IMR-90 (cell line): ENCODE measurements around the gene CLP1. TPM values are rescaled to one million over a fixed set of nuclear protein-coding genes. Genes with fewer than 3 reads are reported as not detected.

Source experiments
- ATAC-seq: fragments of 200-7000 bp; cut with Tn5 transposase; 2 replicates; pipeline ENCODE4 v1.9.1; 2020; ENCODE audit warnings: low read depth, mild to moderate bottlenecking, moderate library complexity
- BruUV-seq: library from RNA; stranded (reverse); fragments of 400-500 nt; replicated peaks from 2 replicates; lab custom pipeline; 2021; lab: Mats Ljungman, UMichigan
- CTCF ChIA-PET: fragments of 300-600 bp; formaldehyde crosslinking; extraction: SDS; loops from one replicate; lab custom pipeline; 2021; ENCODE audit warnings: antibody characterized with exemption; lab: Yijun Ruan, JAX
- POLR2A ChIA-PET: fragments of 300-600 bp; sonication (Branson Sonifier 250); formaldehyde crosslinking; loops from one replicate; lab custom pipeline; 2022; ENCODE audit warnings: antibody characterized with exemption; ENCODE audit not compliant: unreplicated experiment; lab: Charles Lee
- DNase-seq: peaks from one replicate; pipeline ENCODE4 v3.0.0; 2013
- H2AFZ ChIP-seq: replicated peaks from 2 replicates; pipeline ENCODE3; 2013; ENCODE audit warnings: low read length, mild to moderate bottlenecking; ENCODE audit not compliant: poor library complexity
- H2AK5ac ChIP-seq: 2 replicates; pipeline ENCODE4 v1.6.1; 2013; ENCODE audit warnings: low read depth, low read length, inconsistent platforms
- H2AK9ac ChIP-seq: replicated peaks from 2 replicates; pipeline ENCODE3; 2013; ENCODE audit warnings: mild to moderate bottlenecking, low read depth, low read length, moderate library complexity; ENCODE audit not compliant: poor library complexity
- H2BK120ac ChIP-seq: 2 replicates; pipeline ENCODE4 v1.6.1; 2013; ENCODE audit warnings: low read depth, low read length, inconsistent platforms
- H2BK15ac ChIP-seq: 3 replicates; pipeline ENCODE4 v1.6.1; 2013; ENCODE audit warnings: low read depth, low read length, inconsistent platforms
- H2BK20ac ChIP-seq: 2 replicates; pipeline ENCODE4 v1.6.1; 2013; ENCODE audit warnings: low read depth, mild to moderate bottlenecking, inconsistent platforms, low read length, moderate library complexity
- H2BK5ac ChIP-seq: 2 replicates; pipeline ENCODE4 v1.6.1; 2013; ENCODE audit warnings: mild to moderate bottlenecking, low read depth, low read length, inconsistent platforms; ENCODE audit not compliant: poor library complexity, severe bottlenecking
- H3K14ac ChIP-seq: replicated peaks from 2 replicates; pipeline ENCODE4 v1.6.1; 2013; ENCODE audit warnings: low read depth, low read length, inconsistent platforms
- H3K18ac ChIP-seq: 2 replicates; pipeline ENCODE4 v1.6.1; 2013; ENCODE audit warnings: low read depth, low read length, control low read depth
- H3K23ac ChIP-seq: 2 replicates; pipeline ENCODE4 v1.6.1; 2013; ENCODE audit warnings: low read depth, low read length, inconsistent platforms
- H3K27ac ChIP-seq: 2 replicates; pipeline ENCODE4 v1.5.1; 2013; ENCODE audit warnings: mild to moderate bottlenecking, control low read depth, low read length; ENCODE audit not compliant: insufficient read depth
- H3K27me3 ChIP-seq: 2 replicates; pipeline ENCODE4 v1.6.1; 2013; ENCODE audit warnings: low read length; ENCODE audit not compliant: control insufficient read depth, insufficient read depth
- H3K36me3 ChIP-seq: 2 replicates; pipeline ENCODE4 v1.6.1; 2013; ENCODE audit warnings: low read length, mixed read lengths; ENCODE audit not compliant: control insufficient read depth, insufficient read depth
- H3K4ac ChIP-seq: 2 replicates; pipeline ENCODE4 v1.6.1; 2013; ENCODE audit warnings: low read depth, low read length, inconsistent platforms
- H3K4me1 ChIP-seq: 2 replicates; pipeline ENCODE4 v1.6.1; 2013; ENCODE audit warnings: low read length, mixed read lengths; ENCODE audit not compliant: control insufficient read depth, insufficient read depth
- H3K4me2 ChIP-seq: 2 replicates; pipeline ENCODE4 v1.6.1; 2013; ENCODE audit warnings: low read depth, mild to moderate bottlenecking, control low read depth, low read length, moderate library complexity
- H3K4me3 ChIP-seq: 2 replicates; pipeline ENCODE4 v1.5.1; 2013; ENCODE audit warnings: low read depth, mild to moderate bottlenecking, control low read depth, low read length, moderate library complexity; ENCODE audit not compliant: insufficient read depth
- H3K56ac ChIP-seq: 2 replicates; pipeline ENCODE4 v1.6.1; 2013; ENCODE audit warnings: low read length, inconsistent platforms; ENCODE audit not compliant: insufficient read depth; ENCODE audit errors: extremely low read depth
- H3K79me1 ChIP-seq, 2 experiments: 2 replicates each; pipeline ENCODE4 v1.6.1; 2013; ENCODE audit warnings: low read length in 2 of 2, inconsistent platforms in 1 of 2, low read depth in 1 of 2
- H3K9ac ChIP-seq: 2 replicates; pipeline ENCODE4 v1.6.1; 2013; ENCODE audit warnings: low read depth, low read length, control low read depth
- H3K9me1 ChIP-seq: 2 replicates; pipeline ENCODE4 v1.6.1; 2013; ENCODE audit warnings: low read length, inconsistent platforms; ENCODE audit not compliant: insufficient read depth
- H3K9me3 ChIP-seq: 2 replicates; pipeline ENCODE4 v1.6.1; 2013; ENCODE audit warnings: low read length; ENCODE audit not compliant: control insufficient read depth, insufficient read depth
- H4K20me1 ChIP-seq: 2 replicates; pipeline ENCODE4 v1.6.1; 2013; ENCODE audit warnings: low read length, inconsistent platforms; ENCODE audit not compliant: insufficient read depth
- H4K5ac ChIP-seq: 2 replicates; pipeline ENCODE4 v1.6.1; 2013; ENCODE audit warnings: mild to moderate bottlenecking, low read depth, low read length, control low read depth
- H4K8ac ChIP-seq, 2 experiments: 2 replicates each; pipeline ENCODE4 v1.6.1; 2013; ENCODE audit warnings: low read depth in 2 of 2, low read length in 2 of 2, control low read depth in 1 of 2, inconsistent platforms in 1 of 2
- H4K91ac ChIP-seq: 2 replicates; pipeline ENCODE4 v1.6.1; 2013; ENCODE audit warnings: low read depth, low read length, inconsistent platforms; ENCODE audit not compliant: insufficient read depth
- BHLHE40 ChIP-seq: fragments of 150-350 bp; IDR thresholded peaks from 2 replicates; pipeline ENCODE4 v1.6.1; 2016; ENCODE audit warnings: mild to moderate bottlenecking, low read depth, low read length
- CEBPB ChIP-seq: IDR thresholded peaks from 2 replicates; pipeline ENCODE4 v1.6.1; 2012; ENCODE audit warnings: low read depth, low read length, improper control_type of control experiment
- CHD1 ChIP-seq: IDR thresholded peaks from 2 replicates; pipeline ENCODE4 v1.6.1; 2012; ENCODE audit warnings: low read depth, low read length, improper control_type of control experiment
- CTCF ChIP-seq: conservative IDR thresholded peaks from 2 replicates; pipeline ENCODE4 v1.5.1; 2012; ENCODE audit warnings: mild to moderate bottlenecking, low read depth, low read length, improper control_type of control experiment
- ELK1 ChIP-seq: fragments of 150-350 bp; IDR thresholded peaks from 2 replicates; pipeline ENCODE4 v1.6.1; 2016; ENCODE audit warnings: low read depth, mild to moderate bottlenecking, low read length, moderate library complexity, borderline replicate concordance
- FOS ChIP-seq: fragments of 150-350 bp; IDR thresholded peaks from 2 replicates; pipeline ENCODE4 v1.6.1; 2016; ENCODE audit warnings: low read depth, low read length
- MAFK ChIP-seq: IDR thresholded peaks from 2 replicates; pipeline ENCODE4 v1.6.1; 2012; ENCODE audit warnings: low read depth, low read length, improper control_type of control experiment
- MAZ ChIP-seq: IDR thresholded peaks from 2 replicates; pipeline ENCODE4 v1.6.1; 2012; ENCODE audit warnings: low read depth, mild to moderate bottlenecking, low read length, improper control_type of control experiment, moderate library complexity, borderline replicate concordance
- MXI1 ChIP-seq: IDR thresholded peaks from 2 replicates; pipeline ENCODE4 v1.6.1; 2012; ENCODE audit warnings: low read depth, mild to moderate bottlenecking, low read length, moderate library complexity, borderline replicate concordance
- NFE2L2 ChIP-seq: fragments of 150-350 bp; IDR thresholded peaks from 2 replicates; pipeline ENCODE4 v1.6.1; 2016; ENCODE audit warnings: low read depth, mild to moderate bottlenecking, low read length
- POLR2A ChIP-seq: IDR thresholded peaks from 2 replicates; pipeline ENCODE4 v1.6.1; 2012; ENCODE audit warnings: mild to moderate bottlenecking, low read depth, low read length
- RAD21 ChIP-seq: IDR thresholded peaks from 2 replicates; pipeline ENCODE4 v1.6.1; 2012; ENCODE audit warnings: low read length, improper control_type of control experiment
- RCOR1 ChIP-seq: IDR thresholded peaks from 2 replicates; pipeline ENCODE4 v1.6.1; 2012; ENCODE audit warnings: mild to moderate bottlenecking, low read length, improper control_type of control experiment; ENCODE audit not compliant: insufficient replicate concordance
- RFX5 ChIP-seq: IDR thresholded peaks from 2 replicates; pipeline ENCODE4 v1.8.0; 2012; ENCODE audit warnings: low read depth, mild to moderate bottlenecking, low read length, moderate library complexity
- SMC3 ChIP-seq: fragments of 150-350 bp; IDR thresholded peaks from 2 replicates; pipeline ENCODE4 v1.6.1; 2016; ENCODE audit warnings: low read depth, mild to moderate bottlenecking, antibody characterized with exemption, low read length, moderate library complexity
- WGBS, 2 experiments: methylation state at CpG; one replicate each; pipeline versions ENCODE4 v1.1.5 to v1.1.7; 2013; ENCODE audit warnings: missing lambda C conversion rate in 2 of 2; ENCODE audit not compliant: insufficient read length in 1 of 2; ENCODE audit errors: extremely low coverage in 2 of 2; 5-methylcytosine and 5-hydroxymethylcytosine counted together
- dilution Hi-C: fragments of 300-500 bp; cut with HindIII; formaldehyde crosslinking; loops from one replicate; pipeline ENCODE4 v1.14.3; 2018; ENCODE audit warnings: low sequenced_read_pairs; ENCODE audit not compliant: unreplicated experiment
- in situ Hi-C: fragments of 300-500 bp; cut with MboI; formaldehyde crosslinking; loops from 3 replicates; pipeline ENCODE4 v1.14.3; 2019; ENCODE audit warnings: low sequenced_read_pairs, inconsistent platforms, mixed read lengths
- intact Hi-C: fragments of 100-400 bp; cut with micrococcal nuclease; formaldehyde crosslinking; loops from 2 replicates; pipeline ENCODE4 v1.10.0; 2022
- polyA plus RNA-seq, 3 experiments: library from polyadenylated mRNA; depleted of rRNA; stranded (reverse); fragments of >200 nt; gene quantifications; 2 replicates each; pipeline ENCODE4 v1.2.3, GENCODE V29; 2012; ENCODE audit warnings: low replicate concordance in 1 of 3
- total RNA-seq: library from RNA; depleted of rRNA; stranded (reverse); fragments of >200 nt; gene quantifications from 2 replicates; pipeline ENCODE4 v1.2.3, GENCODE V29; 2012
- TF ChIP-seq, protein P1 (sequence below): fragments of 150-350 bp; IDR thresholded peaks from 2 replicates; pipeline ENCODE4 v1.6.1; 2017; ENCODE audit warnings: mild to moderate bottlenecking, antibody characterized with exemption, low read length, low read depth

CLP1 gene
- total and polyA plus RNA-seq, 2 of the 4 experiments (the other 2 are of a cell fraction): 16.5 to 24.0 TPM

- intact Hi-C loops: no loop called here
- Histone ChIP-seq H3K18ac (no peak overlapping the region), H3K4me2 (no peak overlapping the region), H3K9me1 (no peaks in the 10 kb centered on the region), H4K20me1 (no peaks in the 10 kb centered on the region; the same call in 1 of the 2 replicates), H3K23ac (no peak overlapping the region), H3K9me3 (no peaks in the 10 kb centered on the region), H2BK120ac (no peak overlapping the region), H3K9ac (no peak overlapping the region), H3K36me3 (peaks cover 17% of the 10 kb centered on the region), H2AK9ac (no peak overlapping the region), H2AK5ac (no peak overlapping the region), H2BK5ac (no peak overlapping the region), H3K56ac (no peak overlapping the region), H4K5ac (no peak overlapping the region), H3K4me3 (no peak overlapping the region), H4K8ac (no peak overlapping the region), H4K91ac (no peak overlapping the region), H3K27me3 (no peaks in the 10 kb centered on the region), H2AFZ (no peak overlapping the region), H3K79me1 (peaks cover 6 to 18% of the 10 kb centered on the region in 2 experiments), H3K4ac (no peak overlapping the region), H3K14ac (no peak overlapping the region), H3K27ac (no peak overlapping the region), H2BK20ac (no peak overlapping the region), H3K4me1 (peaks cover 2% of the 10 kb centered on the region; the same call in 1 of the 2 replicates), H2BK15ac (no peak overlapping the region)
- ATAC-seq (no peak), DNase-seq (no peak)
- ChIA-PET CTCF (no interaction called here), POLR2A (no interaction called here)
- no TSS peak for BruUV-seq
- TF ChIP-seq RCOR1: no peak
- TF ChIP-seq ELK1: no peak
- no peak for TF ChIP-seq CEBPB
- TF ChIP-seq CHD1: no peak
- no peak for TF ChIP-seq RFX5
- TF ChIP-seq POLR2A: no peak
- TF ChIP-seq BHLHE40: no peak
- TF ChIP-seq NFE2L2: no peak
- no peak for TF ChIP-seq MAFK
- TF ChIP-seq MAZ: no peak
- TF ChIP-seq MXI1: no peak
- TF ChIP-seq FOS: no peak
- TF ChIP-seq RAD21: no peak
- no peak for TF ChIP-seq CTCF
- TF ChIP-seq, protein P1, sequence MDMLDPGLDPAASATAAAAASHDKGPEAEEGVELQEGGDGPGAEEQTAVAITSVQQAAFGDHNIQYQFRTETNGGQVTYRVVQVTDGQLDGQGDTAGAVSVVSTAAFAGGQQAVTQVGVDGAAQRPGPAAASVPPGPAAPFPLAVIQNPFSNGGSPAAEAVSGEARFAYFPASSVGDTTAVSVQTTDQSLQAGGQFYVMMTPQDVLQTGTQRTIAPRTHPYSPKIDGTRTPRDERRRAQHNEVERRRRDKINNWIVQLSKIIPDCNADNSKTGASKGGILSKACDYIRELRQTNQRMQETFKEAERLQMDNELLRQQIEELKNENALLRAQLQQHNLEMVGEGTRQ: no peak
- no peak for TF ChIP-seq SMC3
- in situ Hi-C loops: no loop called here
- 91% methylated on average over 7 of the region's 9 CpGs; no CpG with 5 or more reads in 1 of the 2 experiments for WGBS, 2 experiments
- dilution Hi-C loops: no loop called here
Measured at GRCh38 chr11:57663975-57664374, 6.4 kb downstream of the CLP1 start.
